ENCODE results near the gene MED1. TPM values are rescaled to one million over a fixed set of nuclear protein-coding genes. Genes with fewer than 3 reads are reported as not detected.

Gene MED1
- total and polyA plus RNA-seq, 9 of the 15 experiments (the other 6 are each of a cell fraction or from before 2014, with no cell fraction given), result 14.0 to 59.8 (median 46.7) TPM

DNA sequence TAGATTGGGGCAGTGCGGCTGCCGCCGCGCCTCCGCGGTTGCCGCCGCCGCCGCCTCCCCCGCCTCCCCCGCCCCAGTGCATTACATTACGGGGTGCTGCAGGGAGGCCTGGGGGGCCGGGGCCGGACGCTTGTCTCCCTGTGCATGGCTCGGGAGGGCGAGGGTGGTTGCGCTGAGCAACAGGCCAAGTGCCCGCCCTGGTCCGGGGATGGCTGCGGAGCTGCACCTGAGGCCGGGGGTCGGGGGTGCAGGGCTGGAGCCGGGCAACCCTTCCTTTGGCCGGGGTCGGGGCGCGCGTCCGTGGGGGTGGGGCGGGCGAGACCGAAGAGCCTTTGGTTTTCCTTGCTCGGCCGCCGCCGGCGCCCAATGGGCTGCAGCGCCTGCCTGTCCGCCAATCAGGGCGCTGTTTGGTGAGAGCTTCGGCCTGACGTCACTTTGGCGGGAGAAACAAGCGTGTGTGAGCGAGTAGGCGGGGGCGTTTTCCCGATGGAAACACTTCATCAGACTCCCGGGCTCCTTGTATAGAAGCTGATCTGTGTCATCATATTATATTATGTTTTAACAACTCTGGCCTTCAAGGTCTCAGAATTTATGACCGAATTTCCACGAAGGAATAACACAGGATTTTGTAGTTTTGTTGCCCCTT is 48.7 kb downstream of the MED1 start (continued):
- TF ChIP-seq, protein P1, sequence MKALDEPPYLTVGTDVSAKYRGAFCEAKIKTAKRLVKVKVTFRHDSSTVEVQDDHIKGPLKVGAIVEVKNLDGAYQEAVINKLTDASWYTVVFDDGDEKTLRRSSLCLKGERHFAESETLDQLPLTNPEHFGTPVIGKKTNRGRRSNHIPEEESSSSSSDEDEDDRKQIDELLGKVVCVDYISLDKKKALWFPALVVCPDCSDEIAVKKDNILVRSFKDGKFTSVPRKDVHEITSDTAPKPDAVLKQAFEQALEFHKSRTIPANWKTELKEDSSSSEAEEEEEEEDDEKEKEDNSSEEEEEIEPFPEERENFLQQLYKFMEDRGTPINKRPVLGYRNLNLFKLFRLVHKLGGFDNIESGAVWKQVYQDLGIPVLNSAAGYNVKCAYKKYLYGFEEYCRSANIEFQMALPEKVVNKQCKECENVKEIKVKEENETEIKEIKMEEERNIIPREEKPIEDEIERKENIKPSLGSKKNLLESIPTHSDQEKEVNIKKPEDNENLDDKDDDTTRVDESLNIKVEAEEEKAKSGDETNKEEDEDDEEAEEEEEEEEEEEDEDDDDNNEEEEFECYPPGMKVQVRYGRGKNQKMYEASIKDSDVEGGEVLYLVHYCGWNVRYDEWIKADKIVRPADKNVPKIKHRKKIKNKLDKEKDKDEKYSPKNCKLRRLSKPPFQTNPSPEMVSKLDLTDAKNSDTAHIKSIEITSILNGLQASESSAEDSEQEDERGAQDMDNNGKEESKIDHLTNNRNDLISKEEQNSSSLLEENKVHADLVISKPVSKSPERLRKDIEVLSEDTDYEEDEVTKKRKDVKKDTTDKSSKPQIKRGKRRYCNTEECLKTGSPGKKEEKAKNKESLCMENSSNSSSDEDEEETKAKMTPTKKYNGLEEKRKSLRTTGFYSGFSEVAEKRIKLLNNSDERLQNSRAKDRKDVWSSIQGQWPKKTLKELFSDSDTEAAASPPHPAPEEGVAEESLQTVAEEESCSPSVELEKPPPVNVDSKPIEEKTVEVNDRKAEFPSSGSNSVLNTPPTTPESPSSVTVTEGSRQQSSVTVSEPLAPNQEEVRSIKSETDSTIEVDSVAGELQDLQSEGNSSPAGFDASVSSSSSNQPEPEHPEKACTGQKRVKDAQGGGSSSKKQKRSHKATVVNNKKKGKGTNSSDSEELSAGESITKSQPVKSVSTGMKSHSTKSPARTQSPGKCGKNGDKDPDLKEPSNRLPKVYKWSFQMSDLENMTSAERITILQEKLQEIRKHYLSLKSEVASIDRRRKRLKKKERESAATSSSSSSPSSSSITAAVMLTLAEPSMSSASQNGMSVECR (CRISPR knock-in tag; IDR thresholded peaks at IDR 0.05), result peak; percentile 50; the same call in 1 of the 2 replicates
- TF ChIP-seq ELF1 (tag; IDR thresholded peaks at IDR 0.05), result no peak
- peak; percentile 62 for TF ChIP-seq ETS1 (conservative IDR thresholded peaks at IDR 0.05; ENCODE audit: control insufficient read depth, low read depth, low read length)
- TF ChIP-seq, protein P2, sequence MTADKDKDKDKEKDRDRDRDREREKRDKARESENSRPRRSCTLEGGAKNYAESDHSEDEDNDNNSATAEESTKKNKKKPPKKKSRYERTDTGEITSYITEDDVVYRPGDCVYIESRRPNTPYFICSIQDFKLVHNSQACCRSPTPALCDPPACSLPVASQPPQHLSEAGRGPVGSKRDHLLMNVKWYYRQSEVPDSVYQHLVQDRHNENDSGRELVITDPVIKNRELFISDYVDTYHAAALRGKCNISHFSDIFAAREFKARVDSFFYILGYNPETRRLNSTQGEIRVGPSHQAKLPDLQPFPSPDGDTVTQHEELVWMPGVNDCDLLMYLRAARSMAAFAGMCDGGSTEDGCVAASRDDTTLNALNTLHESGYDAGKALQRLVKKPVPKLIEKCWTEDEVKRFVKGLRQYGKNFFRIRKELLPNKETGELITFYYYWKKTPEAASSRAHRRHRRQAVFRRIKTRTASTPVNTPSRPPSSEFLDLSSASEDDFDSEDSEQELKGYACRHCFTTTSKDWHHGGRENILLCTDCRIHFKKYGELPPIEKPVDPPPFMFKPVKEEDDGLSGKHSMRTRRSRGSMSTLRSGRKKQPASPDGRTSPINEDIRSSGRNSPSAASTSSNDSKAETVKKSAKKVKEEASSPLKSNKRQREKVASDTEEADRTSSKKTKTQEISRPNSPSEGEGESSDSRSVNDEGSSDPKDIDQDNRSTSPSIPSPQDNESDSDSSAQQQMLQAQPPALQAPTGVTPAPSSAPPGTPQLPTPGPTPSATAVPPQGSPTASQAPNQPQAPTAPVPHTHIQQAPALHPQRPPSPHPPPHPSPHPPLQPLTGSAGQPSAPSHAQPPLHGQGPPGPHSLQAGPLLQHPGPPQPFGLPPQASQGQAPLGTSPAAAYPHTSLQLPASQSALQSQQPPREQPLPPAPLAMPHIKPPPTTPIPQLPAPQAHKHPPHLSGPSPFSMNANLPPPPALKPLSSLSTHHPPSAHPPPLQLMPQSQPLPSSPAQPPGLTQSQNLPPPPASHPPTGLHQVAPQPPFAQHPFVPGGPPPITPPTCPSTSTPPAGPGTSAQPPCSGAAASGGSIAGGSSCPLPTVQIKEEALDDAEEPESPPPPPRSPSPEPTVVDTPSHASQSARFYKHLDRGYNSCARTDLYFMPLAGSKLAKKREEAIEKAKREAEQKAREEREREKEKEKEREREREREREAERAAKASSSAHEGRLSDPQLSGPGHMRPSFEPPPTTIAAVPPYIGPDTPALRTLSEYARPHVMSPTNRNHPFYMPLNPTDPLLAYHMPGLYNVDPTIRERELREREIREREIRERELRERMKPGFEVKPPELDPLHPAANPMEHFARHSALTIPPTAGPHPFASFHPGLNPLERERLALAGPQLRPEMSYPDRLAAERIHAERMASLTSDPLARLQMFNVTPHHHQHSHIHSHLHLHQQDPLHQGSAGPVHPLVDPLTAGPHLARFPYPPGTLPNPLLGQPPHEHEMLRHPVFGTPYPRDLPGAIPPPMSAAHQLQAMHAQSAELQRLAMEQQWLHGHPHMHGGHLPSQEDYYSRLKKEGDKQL (CRISPR knock-in tag; IDR thresholded peaks at IDR 0.05; ENCODE audit: borderline replicate concordance), result no peak
- TF ChIP-seq, protein P3, sequence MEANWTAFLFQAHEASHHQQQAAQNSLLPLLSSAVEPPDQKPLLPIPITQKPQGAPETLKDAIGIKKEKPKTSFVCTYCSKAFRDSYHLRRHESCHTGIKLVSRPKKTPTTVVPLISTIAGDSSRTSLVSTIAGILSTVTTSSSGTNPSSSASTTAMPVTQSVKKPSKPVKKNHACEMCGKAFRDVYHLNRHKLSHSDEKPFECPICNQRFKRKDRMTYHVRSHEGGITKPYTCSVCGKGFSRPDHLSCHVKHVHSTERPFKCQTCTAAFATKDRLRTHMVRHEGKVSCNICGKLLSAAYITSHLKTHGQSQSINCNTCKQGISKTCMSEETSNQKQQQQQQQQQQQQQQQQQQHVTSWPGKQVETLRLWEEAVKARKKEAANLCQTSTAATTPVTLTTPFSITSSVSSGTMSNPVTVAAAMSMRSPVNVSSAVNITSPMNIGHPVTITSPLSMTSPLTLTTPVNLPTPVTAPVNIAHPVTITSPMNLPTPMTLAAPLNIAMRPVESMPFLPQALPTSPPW (CRISPR knock-in tag; IDR thresholded peaks at IDR 0.05), result peak; percentile 43
- no peak for TF ChIP-seq ZNF239 (CRISPR knock-in tag; IDR thresholded peaks at IDR 0.05)
- TF ChIP-seq FOXK2 (conservative IDR thresholded peaks at IDR 0.05 in 1 of 2, IDR thresholded peaks at IDR 0.05 in 1 of 2; ENCODE audit: low read depth in 2 of 2), result peak in 1 of 2 experiments; percentile 53; a peak in 1 of 4 replicates
- TF ChIP-seq NFYB (IDR thresholded peaks at IDR 0.05; ENCODE audit: extremely low read depth, insufficient read length), result peak; percentile 58
- TF ChIP-seq CHD2 (IDR thresholded peaks at IDR 0.05; ENCODE audit: low read depth, low read length), result peak; percentile 28; the same call in 1 of the 2 replicates
- TF ChIP-seq, protein P4, sequence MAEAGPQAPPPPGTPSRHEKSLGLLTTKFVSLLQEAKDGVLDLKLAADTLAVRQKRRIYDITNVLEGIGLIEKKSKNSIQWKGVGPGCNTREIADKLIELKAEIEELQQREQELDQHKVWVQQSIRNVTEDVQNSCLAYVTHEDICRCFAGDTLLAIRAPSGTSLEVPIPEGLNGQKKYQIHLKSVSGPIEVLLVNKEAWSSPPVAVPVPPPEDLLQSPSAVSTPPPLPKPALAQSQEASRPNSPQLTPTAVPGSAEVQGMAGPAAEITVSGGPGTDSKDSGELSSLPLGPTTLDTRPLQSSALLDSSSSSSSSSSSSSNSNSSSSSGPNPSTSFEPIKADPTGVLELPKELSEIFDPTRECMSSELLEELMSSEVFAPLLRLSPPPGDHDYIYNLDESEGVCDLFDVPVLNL (CRISPR knock-in tag; IDR thresholded peaks at IDR 0.05; ENCODE audit: low read depth), result peak; percentile 89; the same call in 1 of the 2 replicates
- peak; percentile 82 for TF ChIP-seq FOS (IDR thresholded peaks at IDR 0.05; ENCODE audit: extremely low read depth, insufficient read length)
- no peak for TF ChIP-seq ZC3H8 (IDR thresholded peaks at IDR 0.05)

Data from K562 (cell line).